WTC11 (cell line): Measurements from ENCODE around the gene FHIP2A. TPM values are rescaled to one million over a fixed set of nuclear protein-coding genes. Genes with fewer than 3 reads are reported as not detected.

Source experiments
- ATAC-seq: fragments of 200-7000 bp; cut with Tn5 transposase; 2 replicates; pipeline ENCODE4 v1.10.0; 2021; ENCODE audit warnings: mild to moderate bottlenecking, moderate library complexity
- CTCF ChIA-PET: fragments of 300-600 bp; sonication (Branson Sonifier 250); formaldehyde crosslinking; loops from one replicate; lab custom pipeline; 2021; ENCODE audit warnings: antibody characterized with exemption; lab: Charles Lee
- POLR2A ChIA-PET: fragments of 350-600 bp; sonication (Branson Sonifier 250); formaldehyde crosslinking; loops from one replicate; lab custom pipeline; 2021; ENCODE audit warnings: antibody characterized with exemption; lab: Charles Lee
- DNase-seq: peaks from one replicate; pipeline ENCODE4 v3.0.0; 2021; ENCODE audit warnings: low spot score
- H3K27ac Mint-ChIP-seq: 2 replicates; pipeline ENCODE4 v1.8.0; 2021; ENCODE audit warnings: mixed read lengths
- H3K27me3 Mint-ChIP-seq: 2 replicates; pipeline ENCODE4 v1.8.0; 2021; ENCODE audit warnings: low read depth, mild to moderate bottlenecking, moderate library complexity, mixed read lengths
- H3K36me3 Mint-ChIP-seq: 2 replicates; pipeline ENCODE4 v1.8.0; 2021; ENCODE audit warnings: mixed read lengths
- H3K4me1 Mint-ChIP-seq: 2 replicates; pipeline ENCODE4 v1.8.0; 2022; ENCODE audit warnings: mixed read lengths
- H3K4me3 Mint-ChIP-seq: 2 replicates; pipeline ENCODE4 v1.8.0; 2021; ENCODE audit warnings: mild to moderate bottlenecking, moderate library complexity, mixed read lengths
- H3K9me3 Mint-ChIP-seq: 2 replicates; pipeline ENCODE4 v1.8.0; 2021; ENCODE audit warnings: mixed read lengths
- CREM ChIP-seq: sonication (generic); formaldehyde crosslinking; IDR thresholded peaks from 2 replicates; pipeline ENCODE4 v1.8.1; 2022; ENCODE audit warnings: mild to moderate bottlenecking, missing genetic modification reagents, moderate library complexity
- ESRRA ChIP-seq: sonication (generic); formaldehyde crosslinking; IDR thresholded peaks from 2 replicates; pipeline ENCODE4 v1.8.1; 2022; ENCODE audit warnings: mild to moderate bottlenecking, missing genetic modification reagents, borderline replicate concordance
- FOXJ3 ChIP-seq: sonication (generic); formaldehyde crosslinking; IDR thresholded peaks from 2 replicates; pipeline ENCODE4 v1.9.0; 2021; ENCODE audit warnings: missing genetic modification reagents, mild to moderate bottlenecking, borderline replicate concordance
- FOXP1 ChIP-seq: sonication (generic); formaldehyde crosslinking; IDR thresholded peaks from 2 replicates; pipeline ENCODE4 v1.8.0; 2022; ENCODE audit warnings: missing genetic modification reagents, mild to moderate bottlenecking, moderate library complexity, borderline replicate concordance
- JAZF1 ChIP-seq: fragments of 250-450 bp; sonication (Bioruptor Pico); IDR thresholded peaks from 2 replicates; pipeline ENCODE4 v1.9.0; 2021; ENCODE audit warnings: moderate library complexity, mild to moderate bottlenecking, inconsistent platforms
- MYBL2 ChIP-seq: sonication (generic); formaldehyde crosslinking; IDR thresholded peaks from 2 replicates; pipeline ENCODE4 v1.8.1; 2023; ENCODE audit warnings: mild to moderate bottlenecking, moderate library complexity, missing genetic modification reagents
- NFATC4 ChIP-seq: fragments of 250-450 bp; sonication (Bioruptor Pico); IDR thresholded peaks from 2 replicates; pipeline ENCODE4 v1.9.0; 2021; ENCODE audit warnings: mild to moderate bottlenecking
- OVOL2 ChIP-seq: fragments of 250-450 bp; sonication (Bioruptor Pico); IDR thresholded peaks from 2 replicates; pipeline ENCODE4 v1.9.0; 2021; ENCODE audit warnings: mild to moderate bottlenecking, borderline replicate concordance
- SP1 ChIP-seq: sonication (generic); formaldehyde crosslinking; conservative IDR thresholded peaks from 2 replicates; pipeline ENCODE4 v1.8.1; 2022; ENCODE audit warnings: missing genetic modification reagents
- TEAD4 ChIP-seq: sonication (generic); formaldehyde crosslinking; IDR thresholded peaks from 2 replicates; pipeline ENCODE4 v1.8.0; 2022; ENCODE audit warnings: mild to moderate bottlenecking, missing genetic modification reagents
- ZBTB21 ChIP-seq: sonication (generic); formaldehyde crosslinking; IDR thresholded peaks from 2 replicates; pipeline ENCODE4 v1.8.1; 2023; ENCODE audit warnings: mild to moderate bottlenecking, missing genetic modification reagents, borderline replicate concordance
- ZNF219 ChIP-seq: sonication (generic); formaldehyde crosslinking; IDR thresholded peaks from 2 replicates; pipeline ENCODE4 v1.8.0; 2023; ENCODE audit warnings: missing genetic modification reagents, mild to moderate bottlenecking, borderline replicate concordance
- ZNF263 ChIP-seq: sonication (generic); formaldehyde crosslinking; IDR thresholded peaks from 2 replicates; pipeline ENCODE4 v1.8.1; 2022; ENCODE audit warnings: low read depth, mild to moderate bottlenecking, moderate library complexity, missing genetic modification reagents
- ZNF416 ChIP-seq: fragments of 250-450 bp; sonication (Bioruptor Pico); IDR thresholded peaks from 2 replicates; pipeline ENCODE4 v1.9.0; 2021; ENCODE audit warnings: mild to moderate bottlenecking, inconsistent platforms
- ZNF423 ChIP-seq: fragments of 250-450 bp; sonication (Bioruptor Pico); IDR thresholded peaks from 2 replicates; pipeline ENCODE4 v2.1.2; 2022; ENCODE audit warnings: mild to moderate bottlenecking, moderate library complexity
- total RNA-seq: library from RNA; stranded (reverse); gene quantifications from 3 replicates; pipeline ENCODE4 v1.2.3, GENCODE V29; 2021
- TF ChIP-seq, protein P1 (sequence below): fragments of 250-450 bp; sonication (Bioruptor Pico); IDR thresholded peaks from 2 replicates; pipeline ENCODE4 v1.9.0; 2021; ENCODE audit warnings: moderate library complexity, mild to moderate bottlenecking, inconsistent platforms, borderline replicate concordance
- TF ChIP-seq, protein P2 (sequence below): sonication (generic); formaldehyde crosslinking; IDR thresholded peaks from 2 replicates; pipeline ENCODE4 v1.8.1; 2023; ENCODE audit warnings: mild to moderate bottlenecking, missing genetic modification reagents, moderate library complexity
- TF ChIP-seq, protein P3 (sequence below): fragments of 200-600 bp; IDR thresholded peaks from 2 replicates; pipeline ENCODE4 v1.8.0; 2022; ENCODE audit warnings: antibody characterized with exemption
- TF ChIP-seq, protein P4 (sequence below): sonication (generic); formaldehyde crosslinking; IDR thresholded peaks from 2 replicates; pipeline ENCODE4 v1.8.1; 2022; ENCODE audit warnings: mild to moderate bottlenecking, missing genetic modification reagents, moderate library complexity, borderline replicate concordance
- TF ChIP-seq, protein P5 (sequence below): fragments of 250-450 bp; sonication (Bioruptor Pico); IDR thresholded peaks from 2 replicates; pipeline ENCODE4 v1.9.0; 2021; ENCODE audit warnings: mild to moderate bottlenecking

The FHIP2A gene
- total RNA-seq, 1 experiment from 2014 or later = 15.5 TPM

DNA sequence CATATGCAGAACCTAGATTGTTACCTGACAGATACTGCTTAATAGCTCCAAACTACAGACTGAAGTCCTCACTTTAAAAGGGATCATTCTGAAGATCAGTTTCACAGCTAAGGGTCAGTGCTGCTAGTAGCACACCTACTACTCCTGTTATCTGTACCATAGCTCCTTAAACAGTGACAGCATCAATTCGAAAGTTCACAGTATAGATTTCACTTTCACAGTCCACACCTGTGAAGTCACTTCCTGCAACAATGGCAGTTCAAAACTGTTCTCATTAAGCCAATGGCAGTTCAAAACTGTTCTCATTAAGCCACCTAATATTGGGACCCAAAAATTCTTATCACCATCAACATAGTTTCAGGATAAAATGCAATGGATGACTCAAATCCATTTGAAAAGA, 10.7 kb upstream of the FHIP2A start:
- H3K27me3 Mint-ChIP-seq = no peaks in the 10 kb centered on the region; the same call in 1 of the 2 replicates
- H3K4me3 Mint-ChIP-seq = no peak overlapping the region
- TF ChIP-seq, protein P1, sequence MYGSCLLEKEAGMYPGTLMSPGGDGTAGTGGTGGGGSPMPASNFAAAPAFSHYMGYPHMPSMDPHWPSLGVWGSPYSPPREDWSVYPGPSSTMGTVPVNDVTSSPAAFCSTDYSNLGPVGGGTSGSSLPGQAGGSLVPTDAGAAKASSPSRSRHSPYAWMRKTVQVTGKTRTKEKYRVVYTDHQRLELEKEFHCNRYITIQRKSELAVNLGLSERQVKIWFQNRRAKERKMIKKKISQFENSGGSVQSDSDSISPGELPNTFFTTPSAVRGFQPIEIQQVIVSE (CRISPR knock-in tag) = no peak
- no peak for TF ChIP-seq SP1
- no peaks in the 10 kb centered on the region for H3K36me3 Mint-ChIP-seq
- ATAC-seq = no peak
- DNase-seq = no peak
- POLR2A ChIA-PET = no interaction called here
- peaks cover 12% of the 10 kb centered on the region for H3K9me3 Mint-ChIP-seq
- no peak overlapping the region for H3K27ac Mint-ChIP-seq
- H3K4me1 Mint-ChIP-seq = 0 out of 2 replicates have a peak, but pooled peaks cover 3% of the 10 kb centered on the region
- CTCF ChIA-PET = interaction anchor here (0.6 kb wide), 1 partner anchor 26 kb away, joined by 5 read pairs; no protein-coding TSS in a partner anchor

DNA sequence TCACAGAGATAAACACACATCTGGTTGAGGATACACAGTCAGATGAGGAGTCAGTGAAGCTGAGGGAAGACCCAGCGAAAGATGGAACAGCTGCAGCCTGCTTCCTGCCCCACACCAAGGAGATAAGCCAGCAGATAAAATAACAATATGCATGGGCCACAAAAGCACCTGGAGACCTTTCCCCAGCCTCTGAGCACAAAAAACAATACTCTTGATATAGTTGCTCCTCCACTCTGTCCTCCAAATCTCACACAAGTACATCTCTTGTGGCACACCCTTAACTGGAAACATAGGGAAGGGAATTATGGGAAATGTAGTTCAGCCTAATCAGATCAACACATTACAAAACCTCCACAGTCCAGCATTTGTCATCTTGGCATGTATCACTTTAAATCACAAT, 9.7 kb upstream of the FHIP2A start:
- ChIA-PET CTCF (no interaction called here), POLR2A (no interaction called here)
- DNase-seq (no peak), ATAC-seq (peak; percentile 48; the same call in 1 of the 2 replicates)
- Mint-ChIP-seq H3K27me3 (no peaks in the 10 kb centered on the region; the same call in 1 of the 2 replicates), H3K36me3 (no peaks in the 10 kb centered on the region), H3K9me3 (peaks cover 12% of the 10 kb centered on the region), H3K4me3 (no peak overlapping the region), H3K4me1 (0 out of 2 replicates have a peak, but pooled peaks cover 3% of the 10 kb centered on the region), H3K27ac (no peak overlapping the region)
- TF ChIP-seq ESRRA (CRISPR knock-in tag) = no peak
- TF ChIP-seq ZNF219 (CRISPR knock-in tag) = no peak

DNA sequence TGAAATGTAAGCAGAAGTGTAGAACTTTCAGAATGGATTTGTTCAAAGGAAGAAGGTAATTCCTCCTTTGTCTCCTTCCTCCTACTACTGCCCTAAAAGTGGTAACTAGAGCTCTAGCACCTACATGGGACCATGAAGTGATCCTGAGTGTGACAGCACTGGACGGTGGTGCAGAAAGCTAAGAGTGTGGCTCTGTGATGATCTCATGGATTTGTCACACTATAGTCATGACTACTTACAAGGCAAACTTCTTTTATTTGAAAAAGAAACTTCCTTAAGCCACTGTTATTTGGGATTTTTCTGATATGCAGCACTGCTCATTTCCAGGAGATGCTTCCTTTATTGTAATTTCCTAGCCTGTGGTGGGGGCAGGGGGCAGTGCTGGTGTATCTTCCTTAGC, 5.8 kb upstream of the FHIP2A start:
- ChIA-PET POLR2A (interaction anchor here (0.5 kb wide), 1 partner anchor 1278 kb away, joined by 3 read pairs; no protein-coding TSS in a partner anchor), CTCF (interaction anchor here (0.6 kb wide), 1 partner anchor 12 kb away, joined by 4 read pairs; no protein-coding TSS in a partner anchor)
- Mint-ChIP-seq H3K4me3 (no peak overlapping the region), H3K9me3 (0 out of 2 replicates have a peak, but pooled peaks cover 3% of the 10 kb centered on the region)
- no peak for TF ChIP-seq TEAD4 (CRISPR knock-in tag)
- TF ChIP-seq, protein P2, sequence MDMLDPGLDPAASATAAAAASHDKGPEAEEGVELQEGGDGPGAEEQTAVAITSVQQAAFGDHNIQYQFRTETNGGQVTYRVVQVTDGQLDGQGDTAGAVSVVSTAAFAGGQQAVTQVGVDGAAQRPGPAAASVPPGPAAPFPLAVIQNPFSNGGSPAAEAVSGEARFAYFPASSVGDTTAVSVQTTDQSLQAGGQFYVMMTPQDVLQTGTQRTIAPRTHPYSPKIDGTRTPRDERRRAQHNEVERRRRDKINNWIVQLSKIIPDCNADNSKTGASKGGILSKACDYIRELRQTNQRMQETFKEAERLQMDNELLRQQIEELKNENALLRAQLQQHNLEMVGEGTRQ (CRISPR knock-in tag) = no peak
- TF ChIP-seq FOXJ3 = no peak
- no peak for TF ChIP-seq ZNF219 (CRISPR knock-in tag)
- TF ChIP-seq, protein P3, sequence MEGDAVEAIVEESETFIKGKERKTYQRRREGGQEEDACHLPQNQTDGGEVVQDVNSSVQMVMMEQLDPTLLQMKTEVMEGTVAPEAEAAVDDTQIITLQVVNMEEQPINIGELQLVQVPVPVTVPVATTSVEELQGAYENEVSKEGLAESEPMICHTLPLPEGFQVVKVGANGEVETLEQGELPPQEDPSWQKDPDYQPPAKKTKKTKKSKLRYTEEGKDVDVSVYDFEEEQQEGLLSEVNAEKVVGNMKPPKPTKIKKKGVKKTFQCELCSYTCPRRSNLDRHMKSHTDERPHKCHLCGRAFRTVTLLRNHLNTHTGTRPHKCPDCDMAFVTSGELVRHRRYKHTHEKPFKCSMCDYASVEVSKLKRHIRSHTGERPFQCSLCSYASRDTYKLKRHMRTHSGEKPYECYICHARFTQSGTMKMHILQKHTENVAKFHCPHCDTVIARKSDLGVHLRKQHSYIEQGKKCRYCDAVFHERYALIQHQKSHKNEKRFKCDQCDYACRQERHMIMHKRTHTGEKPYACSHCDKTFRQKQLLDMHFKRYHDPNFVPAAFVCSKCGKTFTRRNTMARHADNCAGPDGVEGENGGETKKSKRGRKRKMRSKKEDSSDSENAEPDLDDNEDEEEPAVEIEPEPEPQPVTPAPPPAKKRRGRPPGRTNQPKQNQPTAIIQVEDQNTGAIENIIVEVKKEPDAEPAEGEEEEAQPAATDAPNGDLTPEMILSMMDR = no peak
- no peak for TF ChIP-seq CREM (CRISPR knock-in tag)
- no peak for TF ChIP-seq ZNF416
- TF ChIP-seq FOXP1 (CRISPR knock-in tag) = no peak
- TF ChIP-seq, all 79 proteins: peak for 0
- DNase-seq = no peak
- Mint-ChIP-seq H3K4me1 (no peaks in the 10 kb centered on the region), H3K27ac (no peak overlapping the region), H3K36me3 (no peaks in the 10 kb centered on the region), H3K27me3 (no peaks in the 10 kb centered on the region; the same call in 1 of the 2 replicates)
- ATAC-seq = no peak

DNA sequence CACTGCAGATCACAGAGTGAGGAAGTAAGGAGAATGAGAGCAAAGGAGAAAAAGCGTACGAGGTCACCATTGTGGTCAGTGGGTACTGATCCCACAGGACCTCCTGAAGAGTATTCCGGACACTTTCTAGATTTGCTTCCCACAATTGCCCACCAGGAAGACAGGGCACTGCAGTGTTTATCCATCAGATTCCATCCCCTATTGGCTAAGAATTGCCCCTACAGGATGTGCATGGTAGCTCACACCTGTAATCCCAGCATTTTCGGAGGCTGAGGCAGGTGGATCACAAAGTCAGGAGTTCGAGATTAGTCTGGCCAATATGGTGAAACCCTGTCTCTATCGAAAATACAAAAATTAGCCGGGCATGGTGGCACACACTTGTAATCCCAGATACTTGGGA, 5.3 kb upstream of the FHIP2A start:
- no peak for DNase-seq
- POLR2A ChIA-PET = interaction anchor here (0.5 kb wide), 1 partner anchor 1279 kb away, joined by 3 read pairs; no protein-coding TSS in a partner anchor
- CTCF ChIA-PET = interaction anchor here (0.6 kb wide), 1 partner anchor 11 kb away, joined by 4 read pairs; no protein-coding TSS in a partner anchor

DNA sequence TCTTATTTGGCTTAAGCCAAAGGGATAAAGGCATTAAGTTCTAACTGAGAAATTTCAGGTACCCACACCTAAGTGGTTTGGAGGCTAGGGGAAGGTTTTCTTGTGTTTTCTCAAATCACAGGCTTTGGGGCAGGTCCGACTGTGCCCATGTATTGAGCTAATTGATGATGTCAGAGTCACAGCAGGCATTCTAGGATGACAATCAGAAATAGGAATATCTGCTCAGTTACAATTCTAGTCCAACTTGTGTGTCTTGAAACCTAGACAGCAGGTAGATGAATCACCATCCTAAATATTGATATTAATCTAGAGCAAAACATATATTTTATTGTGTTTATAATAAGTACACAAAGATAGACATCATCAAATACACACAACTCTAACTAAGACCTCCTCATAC, 2.3 kb upstream of the FHIP2A start:
- H3K9me3 Mint-ChIP-seq = no peaks in the 10 kb centered on the region
- CTCF ChIA-PET = no interaction called here
- no peak for DNase-seq
- no peak overlapping the region for H3K4me3 Mint-ChIP-seq
- no peaks in the 10 kb centered on the region for H3K27me3 Mint-ChIP-seq
- no peak overlapping the region for H3K27ac Mint-ChIP-seq
- no peak for ATAC-seq
- peaks cover 10% of the 10 kb centered on the region for H3K4me1 Mint-ChIP-seq
- no peaks in the 10 kb centered on the region for H3K36me3 Mint-ChIP-seq
- POLR2A ChIA-PET = no interaction called here
- TF ChIP-seq NFATC4 (CRISPR knock-in tag) (no peak), OVOL2 (CRISPR knock-in tag) (no peak), ZNF423 (CRISPR knock-in tag) (no peak), ZBTB21 (CRISPR knock-in tag) (no peak), ZNF219 (CRISPR knock-in tag) (no peak), MYBL2 (CRISPR knock-in tag) (no peak), JAZF1 (CRISPR knock-in tag) (no peak)
- TF ChIP-seq, protein P4, sequence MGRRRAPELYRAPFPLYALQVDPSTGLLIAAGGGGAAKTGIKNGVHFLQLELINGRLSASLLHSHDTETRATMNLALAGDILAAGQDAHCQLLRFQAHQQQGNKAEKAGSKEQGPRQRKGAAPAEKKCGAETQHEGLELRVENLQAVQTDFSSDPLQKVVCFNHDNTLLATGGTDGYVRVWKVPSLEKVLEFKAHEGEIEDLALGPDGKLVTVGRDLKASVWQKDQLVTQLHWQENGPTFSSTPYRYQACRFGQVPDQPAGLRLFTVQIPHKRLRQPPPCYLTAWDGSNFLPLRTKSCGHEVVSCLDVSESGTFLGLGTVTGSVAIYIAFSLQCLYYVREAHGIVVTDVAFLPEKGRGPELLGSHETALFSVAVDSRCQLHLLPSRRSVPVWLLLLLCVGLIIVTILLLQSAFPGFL (CRISPR knock-in tag) = no peak
- TF ChIP-seq, protein P5, sequence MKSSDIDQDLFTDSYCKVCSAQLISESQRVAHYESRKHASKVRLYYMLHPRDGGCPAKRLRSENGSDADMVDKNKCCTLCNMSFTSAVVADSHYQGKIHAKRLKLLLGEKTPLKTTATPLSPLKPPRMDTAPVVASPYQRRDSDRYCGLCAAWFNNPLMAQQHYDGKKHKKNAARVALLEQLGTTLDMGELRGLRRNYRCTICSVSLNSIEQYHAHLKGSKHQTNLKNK (CRISPR knock-in tag) = no peak

More for the DNA sequence above, 5.3 kb upstream of the FHIP2A start:
- no peak for TF ChIP-seq MYBL2 (CRISPR knock-in tag)
- no peak for TF ChIP-seq NFATC4 (CRISPR knock-in tag)
- TF ChIP-seq ZNF263 = no peak
- TF ChIP-seq, all 79 proteins: peak for 0
- H3K4me1 Mint-ChIP-seq = no peaks in the 10 kb centered on the region
- H3K36me3 Mint-ChIP-seq = no peaks in the 10 kb centered on the region
- H3K27ac Mint-ChIP-seq = no peak overlapping the region
- no peaks in the 10 kb centered on the region; the same call in 1 of the 2 replicates for H3K27me3 Mint-ChIP-seq
- H3K4me3 Mint-ChIP-seq = no peak overlapping the region
- 0 out of 2 replicates have a peak, but pooled peaks cover 3% of the 10 kb centered on the region for H3K9me3 Mint-ChIP-seq
- ATAC-seq = peak; percentile 83
